Mesendoderm (in vitro differentiated cells): ENCODE measurements around the gene KASH5.

Experiments
- DNase-seq: peaks from one replicate; pipeline ENCODE4 v3.0.0; 2013
- H2AK5ac ChIP-seq: 2 replicates; pipeline ENCODE4 v1.6.1; 2013; ENCODE audit warnings: low read length, inconsistent platforms
- H2BK120ac ChIP-seq: 2 replicates; pipeline ENCODE4 v1.6.1; 2013; ENCODE audit warnings: low read depth, mild to moderate bottlenecking, low read length, moderate library complexity, mixed read lengths
- H2BK15ac ChIP-seq: replicated peaks from 2 replicates; pipeline ENCODE4 v1.6.1; 2013; ENCODE audit warnings: low read depth, mild to moderate bottlenecking, moderate library complexity
- H2BK5ac ChIP-seq: 2 replicates; pipeline ENCODE4 v1.6.1; 2013; ENCODE audit warnings: low read length, inconsistent platforms
- H3K18ac ChIP-seq: 2 replicates; pipeline ENCODE4 v1.6.1; 2013; ENCODE audit warnings: mild to moderate bottlenecking, low read length, mixed read lengths
- H3K23ac ChIP-seq: one replicate; pipeline ENCODE4 v1.6.1; 2013; ENCODE audit warnings: low read length
- H3K27ac ChIP-seq: 2 replicates; pipeline ENCODE4 v1.5.1; 2013; ENCODE audit warnings: low read depth, mild to moderate bottlenecking, inconsistent platforms, low read length, moderate library complexity
- H3K27me3 ChIP-seq: 2 replicates; pipeline ENCODE4 v1.6.1; 2013; ENCODE audit warnings: low read length, control low read depth, mild to moderate bottlenecking, inconsistent platforms; ENCODE audit not compliant: insufficient read depth, poor library complexity
- H3K36me3 ChIP-seq: 2 replicates; pipeline ENCODE4 v1.6.1; 2013; ENCODE audit warnings: low read length, inconsistent platforms; ENCODE audit not compliant: control insufficient read depth, insufficient read depth
- H3K4ac ChIP-seq: one replicate; pipeline ENCODE4 v1.6.1; 2013; ENCODE audit warnings: low read depth, mild to moderate bottlenecking, low read length, moderate library complexity
- H3K4me1 ChIP-seq: 2 replicates; pipeline ENCODE4 v1.6.1; 2013; ENCODE audit warnings: low read depth, low read length, inconsistent platforms; ENCODE audit not compliant: control insufficient read depth
- H3K4me2 ChIP-seq: 2 replicates; pipeline ENCODE4 v1.6.1; 2013; ENCODE audit warnings: low read length
- H3K4me3 ChIP-seq: 2 replicates; pipeline ENCODE4 v1.5.1; 2013; ENCODE audit warnings: mild to moderate bottlenecking, low read length
- H3K56ac ChIP-seq: one replicate; pipeline ENCODE4 v1.6.1; 2013; ENCODE audit warnings: low read length
- H3K79me1 ChIP-seq: 2 replicates; pipeline ENCODE4 v1.6.1; 2013; ENCODE audit warnings: low read length, inconsistent platforms
- H3K79me2 ChIP-seq: 2 replicates; pipeline ENCODE4 v1.6.1; 2013; ENCODE audit warnings: mild to moderate bottlenecking, low read length; ENCODE audit not compliant: control insufficient read depth, insufficient read depth
- H3K9ac ChIP-seq: 2 replicates; pipeline ENCODE4 v1.6.1; 2013; ENCODE audit warnings: low read length, inconsistent platforms
- H4K5ac ChIP-seq: one replicate; pipeline ENCODE4 v1.6.1; 2013; ENCODE audit warnings: low read length
- H4K8ac ChIP-seq: one replicate; pipeline ENCODE4 v1.6.1; 2013; ENCODE audit warnings: low read depth, mild to moderate bottlenecking, control low read depth, low read length, moderate library complexity
- WGBS: extraction: QIAGEN DNeasy Blood & Tissue Kit; methylation state at CpG from one replicate; pipeline ENCODE4 v1.1.7; 2013; ENCODE audit warnings: low lambda C conversion rate, missing lambda C conversion rate; ENCODE audit not compliant: insufficient coverage; ENCODE audit errors: extremely low coverage; 5-methylcytosine and 5-hydroxymethylcytosine counted together

The KASH5 gene

GRCh38 chr19:49348305-49349189 lies 39.5 kb upstream of the KASH5 start:
- H3K27ac ChIP-seq, result no peak overlapping the region
- no peaks in the 10 kb centered on the region for H3K4me1 ChIP-seq
- WGBS, result no CpG with 5 or more reads among the region's 12 CpGs
- H2AK5ac ChIP-seq, result no peak overlapping the region
- no peak overlapping the region for H3K9ac ChIP-seq
- H3K18ac ChIP-seq, result no peak overlapping the region
- H4K8ac ChIP-seq, result no peak overlapping the region
- no peak overlapping the region for H3K4ac ChIP-seq
- no peak overlapping the region for H3K4me3 ChIP-seq
- no peaks in the 10 kb centered on the region for H3K79me1 ChIP-seq
- H2BK120ac ChIP-seq, result no peak overlapping the region
- H3K27me3 ChIP-seq, result no peaks in the 10 kb centered on the region
- H3K4me2 ChIP-seq, result no peak overlapping the region
- H3K36me3 ChIP-seq, result peaks cover 24% of the 10 kb centered on the region
- DNase-seq, result no peak
- H2BK15ac ChIP-seq, result no peak overlapping the region
- no peak overlapping the region for H4K5ac ChIP-seq
- H3K23ac ChIP-seq, result no peak overlapping the region
- H2BK5ac ChIP-seq, result no peak overlapping the region
- H3K79me2 ChIP-seq, result no peaks in the 10 kb centered on the region
- H3K56ac ChIP-seq, result no peak overlapping the region

GRCh38 chr19:49349567-49349966 lies 38.5 kb upstream of the KASH5 start:
- no peaks in the 10 kb centered on the region for H3K79me1 ChIP-seq
- H2BK120ac ChIP-seq, result no peak overlapping the region
- no peaks in the 10 kb centered on the region for H3K79me2 ChIP-seq
- H4K8ac ChIP-seq, result no peak overlapping the region
- no CpG with 5 or more reads among the region's 2 CpGs for WGBS
- no peak overlapping the region for H2BK5ac ChIP-seq
- no peak overlapping the region for H3K9ac ChIP-seq
- no peak overlapping the region for H3K18ac ChIP-seq
- no peak overlapping the region for H2AK5ac ChIP-seq
- H3K27ac ChIP-seq, result no peak overlapping the region
- H3K4ac ChIP-seq, result no peak overlapping the region
- H3K23ac ChIP-seq, result no peak overlapping the region
- H3K36me3 ChIP-seq, result peaks cover 22% of the 10 kb centered on the region
- no peak overlapping the region for H3K56ac ChIP-seq
- H2BK15ac ChIP-seq, result no peak overlapping the region
- H3K4me3 ChIP-seq, result no peak overlapping the region
- no peak overlapping the region for H4K5ac ChIP-seq
- H3K27me3 ChIP-seq, result no peaks in the 10 kb centered on the region
- H3K4me2 ChIP-seq, result no peak overlapping the region
- no peak for DNase-seq
- no peaks in the 10 kb centered on the region for H3K4me1 ChIP-seq

- no peak overlapping the region for H4K5ac ChIP-seq
- H3K4ac ChIP-seq, result no peak overlapping the region
- H3K79me1 ChIP-seq, result peaks cover 18% of the 10 kb centered on the region
- H2BK5ac ChIP-seq, result no peak overlapping the region
- no peak overlapping the region for H4K8ac ChIP-seq
- no peaks in the 10 kb centered on the region for H3K27me3 ChIP-seq
- H3K4me3 ChIP-seq, result no peak overlapping the region
- no peak overlapping the region for H2BK120ac ChIP-seq
- H2BK15ac ChIP-seq, result no peak overlapping the region
- no peak overlapping the region for H3K18ac ChIP-seq
- no peak overlapping the region for H3K4me2 ChIP-seq
- H3K27ac ChIP-seq, result no peak overlapping the region
- WGBS, result no CpG with 5 or more reads among the region's 12 CpGs
- H3K36me3 ChIP-seq, result peaks cover 15% of the 10 kb centered on the region
- no peak overlapping the region for H3K23ac ChIP-seq
- H3K9ac ChIP-seq, result no peak overlapping the region
- no peak overlapping the region for H2AK5ac ChIP-seq
- no peak for DNase-seq
- peaks cover 16% of the 10 kb centered on the region for H3K79me2 ChIP-seq
- no peaks in the 10 kb centered on the region for H3K4me1 ChIP-seq
- H3K56ac ChIP-seq, result no peak overlapping the region
Observed at GRCh38 chr19:49355909-49356353, 32.1 kb upstream of the KASH5 start.

GRCh38 chr19:49356382-49356781 lies 31.7 kb upstream of the KASH5 start:
- Histone ChIP-seq H3K27me3 (no peaks in the 10 kb centered on the region), H3K36me3 (peaks cover 13% of the 10 kb centered on the region)
- no CpG with 5 or more reads among the region's 7 CpGs for WGBS

DNA sequence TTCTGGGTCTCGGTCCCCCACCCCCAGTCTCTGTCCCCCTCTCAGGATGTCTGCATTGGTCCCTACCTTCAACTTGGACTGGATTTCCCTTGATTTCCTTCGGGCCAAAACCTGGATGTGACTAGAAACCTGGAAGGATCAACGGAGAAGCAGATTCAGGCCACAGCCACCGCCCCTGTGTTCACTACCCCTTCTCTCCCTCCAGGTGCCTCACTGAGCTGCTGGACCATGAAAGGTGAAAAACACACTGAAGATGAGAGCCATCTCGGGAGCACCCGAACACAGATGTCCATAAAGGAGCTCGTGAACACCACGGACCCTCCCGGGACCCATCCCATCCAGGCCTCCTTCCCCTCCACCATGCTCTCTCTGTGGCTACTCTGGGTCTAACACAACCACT lies 30.9 kb upstream of the KASH5 start:
- no peak overlapping the region for H4K5ac ChIP-seq
- no peak overlapping the region for H2BK15ac ChIP-seq
- no peak overlapping the region for H2BK120ac ChIP-seq
- peaks cover 20% of the 10 kb centered on the region for H3K79me1 ChIP-seq
- H4K8ac ChIP-seq, result no peak overlapping the region
- H3K4me2 ChIP-seq, result no peak overlapping the region
- no peak overlapping the region for H3K4me3 ChIP-seq
- H3K56ac ChIP-seq, result peak overlapping the region; percentile 25
- no CpG with 5 or more reads among the region's 9 CpGs for WGBS
- H3K4ac ChIP-seq, result no peak overlapping the region
- DNase-seq, result no peak
- H3K27ac ChIP-seq, result no peak overlapping the region
- no peak overlapping the region for H3K9ac ChIP-seq
- H3K27me3 ChIP-seq, result no peaks in the 10 kb centered on the region
- H2AK5ac ChIP-seq, result no peak overlapping the region
- peaks cover 11% of the 10 kb centered on the region for H3K36me3 ChIP-seq
- no peaks in the 10 kb centered on the region for H3K4me1 ChIP-seq
- H2BK5ac ChIP-seq, result no peak overlapping the region
- no peak overlapping the region for H3K23ac ChIP-seq
- H3K18ac ChIP-seq, result no peak overlapping the region
- peaks cover 26% of the 10 kb centered on the region for H3K79me2 ChIP-seq

More at GRCh38 chr19:49356382-49356781, 31.7 kb upstream of the KASH5 start:
- no peak overlapping the region for H3K18ac ChIP-seq
- H3K4me3 ChIP-seq, result no peak overlapping the region
- no peak overlapping the region for H2BK5ac ChIP-seq
- no peak overlapping the region for H3K9ac ChIP-seq
- DNase-seq, result no peak
- peaks cover 20% of the 10 kb centered on the region for H3K79me2 ChIP-seq
- no peak overlapping the region for H3K4ac ChIP-seq
- no peak overlapping the region for H3K4me2 ChIP-seq
- H2AK5ac ChIP-seq, result no peak overlapping the region
- no peak overlapping the region for H3K27ac ChIP-seq
- H4K5ac ChIP-seq, result no peak overlapping the region
- peaks cover 18% of the 10 kb centered on the region for H3K79me1 ChIP-seq
- no peak overlapping the region for H3K23ac ChIP-seq
- no peaks in the 10 kb centered on the region for H3K4me1 ChIP-seq
- H3K56ac ChIP-seq, result peak overlapping the region; percentile 42
- no peak overlapping the region for H2BK120ac ChIP-seq
- no peak overlapping the region for H4K8ac ChIP-seq
- no peak overlapping the region for H2BK15ac ChIP-seq
